A549 (cell line): ENCODE data around the gene OPN1LW.

Source experiments
- CHD2 ChIP-seq: fragments of 150-350 bp; IDR thresholded peaks from 2 replicates; pipeline ENCODE4 v1.6.1; 2014; ENCODE audit warnings: low read length; ENCODE audit not compliant: partially characterized antibody
- EP300 ChIP-seq, 2 experiments: fragments of >200 bp; sonication (Bioruptor Twin); formaldehyde crosslinking; IDR thresholded peaks; 2 replicates in 1 of 2; 3 replicates in 1 of 2; pipeline ENCODE4 v1.6.1; 2016 to 2017
- MAFK ChIP-seq: fragments of 450-650 bp; IDR thresholded peaks from 2 replicates; pipeline ENCODE4 v1.6.1; 2014; ENCODE audit not compliant: partially characterized antibody
- MYC ChIP-seq: IDR thresholded peaks from 2 replicates; pipeline ENCODE4 v1.6.1; 2012; ENCODE audit warnings: mild to moderate bottlenecking, inconsistent platforms, low read length, improper control_type of control experiment, borderline replicate concordance
- NFE2L2 ChIP-seq: fragments of 150-350 bp; conservative IDR thresholded peaks from 2 replicates; pipeline ENCODE4 v1.6.1; 2014; ENCODE audit warnings: low read length
- POLR2A ChIP-seq: IDR thresholded peaks from 2 replicates; pipeline ENCODE4 v1.6.1; 2012; ENCODE audit warnings: mild to moderate bottlenecking, low read length
- RARB ChIP-seq: fragments of 250-450 bp; sonication (Bioruptor Pico); IDR thresholded peaks from 2 replicates; pipeline ENCODE4 v1.8.0; 2021; ENCODE audit warnings: mild to moderate bottlenecking, moderate library complexity
- RCOR1 ChIP-seq: fragments of 150-350 bp; IDR thresholded peaks from 2 replicates; pipeline ENCODE4 v1.6.1; 2014; ENCODE audit warnings: antibody characterized with exemption, low read length, low read depth
- RNF2 ChIP-seq: fragments of 200-600 bp; sonication (generic); IDR thresholded peaks from 2 replicates; pipeline ENCODE4 v1.6.1; 2016; ENCODE audit warnings: low read depth, mild to moderate bottlenecking, antibody characterized with exemption, moderate library complexity, borderline replicate concordance
- TFCP2L1 ChIP-seq: fragments of 250-450 bp; sonication (Bioruptor Pico); IDR thresholded peaks from 2 replicates; pipeline ENCODE4 v1.5.0; 2021; ENCODE audit warnings: mild to moderate bottlenecking
- TP53 ChIP-seq: fragments of 250-450 bp; sonication (Bioruptor Pico); IDR thresholded peaks from 2 replicates; pipeline ENCODE4 v1.5.0; 2021; ENCODE audit warnings: mild to moderate bottlenecking, moderate library complexity
- TF ChIP-seq, protein P1 (sequence below): fragments of >200 bp; sonication (Bioruptor Twin); formaldehyde crosslinking; IDR thresholded peaks from 3 replicates; pipeline ENCODE4 v1.5.1; 2016
- TF ChIP-seq, protein P2 (sequence below): fragments of 200-600 bp; sonication (generic); IDR thresholded peaks from 2 replicates; pipeline ENCODE4 v1.6.1; 2016; ENCODE audit warnings: antibody characterized with exemption, mild to moderate bottlenecking, moderate library complexity

DNA sequence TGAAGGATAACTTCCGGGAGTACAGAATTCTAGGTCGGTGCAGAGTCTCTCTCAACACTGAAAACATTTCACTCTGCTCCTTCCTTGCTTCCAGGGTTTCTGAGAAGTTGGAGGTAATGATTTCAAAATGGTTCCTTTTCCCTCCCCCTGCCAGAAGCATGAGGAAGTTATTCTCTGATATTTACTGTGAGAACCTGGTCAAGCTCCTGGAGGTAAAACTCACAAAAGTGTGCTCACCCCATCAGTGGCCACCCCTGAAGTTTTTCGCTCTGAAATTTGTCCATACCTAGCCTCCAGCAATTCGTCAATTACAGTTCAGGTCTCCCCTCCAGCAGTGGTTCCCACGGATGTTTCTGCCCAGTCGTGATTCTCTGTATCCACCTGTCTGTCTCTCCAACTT, 30.3 kb upstream of the OPN1LW start:
- TF ChIP-seq, protein P1, sequence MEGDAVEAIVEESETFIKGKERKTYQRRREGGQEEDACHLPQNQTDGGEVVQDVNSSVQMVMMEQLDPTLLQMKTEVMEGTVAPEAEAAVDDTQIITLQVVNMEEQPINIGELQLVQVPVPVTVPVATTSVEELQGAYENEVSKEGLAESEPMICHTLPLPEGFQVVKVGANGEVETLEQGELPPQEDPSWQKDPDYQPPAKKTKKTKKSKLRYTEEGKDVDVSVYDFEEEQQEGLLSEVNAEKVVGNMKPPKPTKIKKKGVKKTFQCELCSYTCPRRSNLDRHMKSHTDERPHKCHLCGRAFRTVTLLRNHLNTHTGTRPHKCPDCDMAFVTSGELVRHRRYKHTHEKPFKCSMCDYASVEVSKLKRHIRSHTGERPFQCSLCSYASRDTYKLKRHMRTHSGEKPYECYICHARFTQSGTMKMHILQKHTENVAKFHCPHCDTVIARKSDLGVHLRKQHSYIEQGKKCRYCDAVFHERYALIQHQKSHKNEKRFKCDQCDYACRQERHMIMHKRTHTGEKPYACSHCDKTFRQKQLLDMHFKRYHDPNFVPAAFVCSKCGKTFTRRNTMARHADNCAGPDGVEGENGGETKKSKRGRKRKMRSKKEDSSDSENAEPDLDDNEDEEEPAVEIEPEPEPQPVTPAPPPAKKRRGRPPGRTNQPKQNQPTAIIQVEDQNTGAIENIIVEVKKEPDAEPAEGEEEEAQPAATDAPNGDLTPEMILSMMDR: no peak
- TF ChIP-seq TP53 (no peak), NFE2L2 (no peak), POLR2A (no peak), MYC (no peak), RCOR1 (no peak), CHD2 (no peak), EP300 (IDR thresholded peaks at IDR 0.05) (no peak), MAFK (no peak), TFCP2L1 (CRISPR knock-in tag) (no peak), RARB (CRISPR knock-in tag) (no peak), RNF2 (no peak)
- TF ChIP-seq, protein P2, sequence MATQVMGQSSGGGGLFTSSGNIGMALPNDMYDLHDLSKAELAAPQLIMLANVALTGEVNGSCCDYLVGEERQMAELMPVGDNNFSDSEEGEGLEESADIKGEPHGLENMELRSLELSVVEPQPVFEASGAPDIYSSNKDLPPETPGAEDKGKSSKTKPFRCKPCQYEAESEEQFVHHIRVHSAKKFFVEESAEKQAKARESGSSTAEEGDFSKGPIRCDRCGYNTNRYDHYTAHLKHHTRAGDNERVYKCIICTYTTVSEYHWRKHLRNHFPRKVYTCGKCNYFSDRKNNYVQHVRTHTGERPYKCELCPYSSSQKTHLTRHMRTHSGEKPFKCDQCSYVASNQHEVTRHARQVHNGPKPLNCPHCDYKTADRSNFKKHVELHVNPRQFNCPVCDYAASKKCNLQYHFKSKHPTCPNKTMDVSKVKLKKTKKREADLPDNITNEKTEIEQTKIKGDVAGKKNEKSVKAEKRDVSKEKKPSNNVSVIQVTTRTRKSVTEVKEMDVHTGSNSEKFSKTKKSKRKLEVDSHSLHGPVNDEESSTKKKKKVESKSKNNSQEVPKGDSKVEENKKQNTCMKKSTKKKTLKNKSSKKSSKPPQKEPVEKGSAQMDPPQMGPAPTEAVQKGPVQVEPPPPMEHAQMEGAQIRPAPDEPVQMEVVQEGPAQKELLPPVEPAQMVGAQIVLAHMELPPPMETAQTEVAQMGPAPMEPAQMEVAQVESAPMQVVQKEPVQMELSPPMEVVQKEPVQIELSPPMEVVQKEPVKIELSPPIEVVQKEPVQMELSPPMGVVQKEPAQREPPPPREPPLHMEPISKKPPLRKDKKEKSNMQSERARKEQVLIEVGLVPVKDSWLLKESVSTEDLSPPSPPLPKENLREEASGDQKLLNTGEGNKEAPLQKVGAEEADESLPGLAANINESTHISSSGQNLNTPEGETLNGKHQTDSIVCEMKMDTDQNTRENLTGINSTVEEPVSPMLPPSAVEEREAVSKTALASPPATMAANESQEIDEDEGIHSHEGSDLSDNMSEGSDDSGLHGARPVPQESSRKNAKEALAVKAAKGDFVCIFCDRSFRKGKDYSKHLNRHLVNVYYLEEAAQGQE: no peak
